GM12864 (cell line): ENCODE data around the gene ZMIZ1.

ENCODE experiments used
- DNase-seq: peaks from one replicate; pipeline ENCODE4 v3.0.0-alpha.2; 2011; ENCODE audit warnings: low read depth
- H3K4me3 ChIP-seq: 2 replicates; pipeline ENCODE4 v1.5.1; 2011; ENCODE audit warnings: mild to moderate bottlenecking, low read depth, low read length, control low read depth
- TF ChIP-seq, protein P1 (sequence below): IDR thresholded peaks from 2 replicates; pipeline ENCODE4 v1.5.1; 2011; ENCODE audit warnings: low read depth, mild to moderate bottlenecking, moderate library complexity, low read length, control low read depth, inconsistent platforms; ENCODE audit errors: missing control alignments

ZMIZ1 gene

DNA sequence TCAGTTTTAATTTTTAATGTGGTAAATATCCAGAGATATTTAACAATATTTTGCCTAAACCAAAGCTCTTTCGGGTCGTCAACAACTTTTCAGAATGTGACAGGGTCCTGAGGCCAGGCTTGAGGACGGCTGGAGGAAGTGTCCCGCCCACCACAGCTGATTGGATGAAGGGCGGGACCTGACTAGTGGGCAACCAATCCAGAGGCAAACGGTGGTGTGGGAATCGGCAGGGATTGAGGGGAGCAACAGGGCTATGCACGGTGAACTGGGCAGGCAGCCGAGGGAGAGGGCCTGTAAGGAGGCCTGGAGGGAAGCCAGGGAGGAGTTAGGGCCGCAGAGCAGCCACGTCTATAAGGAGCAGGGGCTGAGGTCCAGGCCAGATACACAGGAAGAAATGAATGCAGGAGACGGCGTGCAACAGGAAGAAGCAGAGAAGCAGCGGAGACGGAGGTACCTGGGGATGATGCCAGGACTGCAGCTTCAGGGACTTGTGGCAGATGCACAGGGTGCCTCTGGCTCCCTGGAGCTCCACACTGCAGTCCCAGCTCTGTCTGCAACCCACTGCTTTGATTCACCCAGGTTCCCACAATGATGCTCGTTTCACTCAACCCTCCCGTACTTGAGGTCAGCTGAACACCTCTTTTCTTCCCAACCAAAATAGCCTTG is 46.1 kb upstream of the ZMIZ1 start:
- peak; percentile 27 for DNase-seq
- peak overlapping the region; percentile 48 for H3K4me3 ChIP-seq
- TF ChIP-seq, protein P1, sequence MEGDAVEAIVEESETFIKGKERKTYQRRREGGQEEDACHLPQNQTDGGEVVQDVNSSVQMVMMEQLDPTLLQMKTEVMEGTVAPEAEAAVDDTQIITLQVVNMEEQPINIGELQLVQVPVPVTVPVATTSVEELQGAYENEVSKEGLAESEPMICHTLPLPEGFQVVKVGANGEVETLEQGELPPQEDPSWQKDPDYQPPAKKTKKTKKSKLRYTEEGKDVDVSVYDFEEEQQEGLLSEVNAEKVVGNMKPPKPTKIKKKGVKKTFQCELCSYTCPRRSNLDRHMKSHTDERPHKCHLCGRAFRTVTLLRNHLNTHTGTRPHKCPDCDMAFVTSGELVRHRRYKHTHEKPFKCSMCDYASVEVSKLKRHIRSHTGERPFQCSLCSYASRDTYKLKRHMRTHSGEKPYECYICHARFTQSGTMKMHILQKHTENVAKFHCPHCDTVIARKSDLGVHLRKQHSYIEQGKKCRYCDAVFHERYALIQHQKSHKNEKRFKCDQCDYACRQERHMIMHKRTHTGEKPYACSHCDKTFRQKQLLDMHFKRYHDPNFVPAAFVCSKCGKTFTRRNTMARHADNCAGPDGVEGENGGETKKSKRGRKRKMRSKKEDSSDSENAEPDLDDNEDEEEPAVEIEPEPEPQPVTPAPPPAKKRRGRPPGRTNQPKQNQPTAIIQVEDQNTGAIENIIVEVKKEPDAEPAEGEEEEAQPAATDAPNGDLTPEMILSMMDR = no peak

DNA sequence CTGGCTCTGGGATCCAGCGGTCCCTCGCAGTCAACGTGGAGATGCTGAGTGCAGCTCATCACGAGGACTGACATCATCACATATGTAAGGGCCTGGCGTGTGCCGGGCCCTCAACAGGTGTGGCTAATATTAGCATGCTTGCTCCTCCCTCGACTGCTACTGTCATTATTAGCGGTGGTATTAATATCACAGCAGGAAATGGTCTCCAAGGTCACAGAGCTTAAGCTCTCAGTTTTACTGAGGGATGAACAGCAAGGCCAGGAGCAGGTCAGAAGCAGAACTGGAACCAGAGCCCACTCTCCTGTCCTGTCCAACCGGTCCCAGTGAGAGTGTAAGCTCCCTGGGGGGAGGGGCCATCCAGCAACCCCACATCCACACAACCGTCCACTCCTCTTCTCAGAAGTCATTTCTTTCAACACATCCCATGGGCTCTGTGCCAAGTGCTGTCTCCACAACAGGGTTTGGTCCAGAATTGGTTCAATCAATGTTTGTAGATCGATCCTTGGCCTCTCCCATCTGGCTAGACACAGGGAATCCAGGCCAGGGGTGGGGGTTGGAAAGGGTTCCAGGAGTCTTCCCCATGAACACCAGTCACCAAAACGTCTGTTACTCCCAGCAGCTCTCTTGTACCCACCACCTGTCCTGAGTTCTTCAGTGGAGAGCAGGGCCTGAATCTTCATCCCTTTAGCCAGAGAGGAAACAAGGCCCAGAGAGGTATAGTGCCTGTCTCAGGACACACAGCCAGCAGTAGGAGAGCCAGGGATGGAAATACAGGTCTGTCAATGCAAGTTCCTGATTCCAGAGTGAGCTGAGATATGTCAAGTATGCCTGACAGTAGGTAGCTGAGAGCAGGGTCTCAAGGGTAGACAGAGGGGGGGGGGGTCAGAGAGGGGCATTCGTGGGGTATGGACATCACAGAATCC is 45.3 kb upstream of the ZMIZ1 start:
- TF ChIP-seq, protein P1 = no peak
- peak overlapping the region; percentile 48 for H3K4me3 ChIP-seq
- DNase-seq = peak; percentile 35

DNA sequence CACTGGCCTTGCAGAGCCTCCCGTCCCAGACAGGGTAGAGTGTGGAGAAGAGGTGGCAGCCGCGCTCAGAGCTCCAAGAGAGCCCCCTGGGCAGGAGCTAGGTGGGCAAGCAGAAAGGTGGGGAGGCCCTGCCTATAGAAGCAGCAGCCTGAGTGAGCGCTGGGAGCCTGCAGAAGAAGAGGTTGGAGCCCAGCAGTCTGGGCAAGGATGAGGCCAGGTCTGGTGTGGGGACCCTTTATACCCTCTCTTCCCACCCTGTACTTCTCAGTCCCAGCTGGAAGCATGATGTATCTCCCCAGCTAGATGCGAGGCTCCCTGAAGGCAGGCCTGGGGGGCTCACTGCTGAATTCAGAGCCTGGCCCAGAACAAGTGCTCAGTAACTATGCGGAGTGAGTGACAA is 44.5 kb upstream of the ZMIZ1 start:
- no peak for DNase-seq
- H3K4me3 ChIP-seq = no peak overlapping the region
- TF ChIP-seq, protein P1 = no peak

DNA sequence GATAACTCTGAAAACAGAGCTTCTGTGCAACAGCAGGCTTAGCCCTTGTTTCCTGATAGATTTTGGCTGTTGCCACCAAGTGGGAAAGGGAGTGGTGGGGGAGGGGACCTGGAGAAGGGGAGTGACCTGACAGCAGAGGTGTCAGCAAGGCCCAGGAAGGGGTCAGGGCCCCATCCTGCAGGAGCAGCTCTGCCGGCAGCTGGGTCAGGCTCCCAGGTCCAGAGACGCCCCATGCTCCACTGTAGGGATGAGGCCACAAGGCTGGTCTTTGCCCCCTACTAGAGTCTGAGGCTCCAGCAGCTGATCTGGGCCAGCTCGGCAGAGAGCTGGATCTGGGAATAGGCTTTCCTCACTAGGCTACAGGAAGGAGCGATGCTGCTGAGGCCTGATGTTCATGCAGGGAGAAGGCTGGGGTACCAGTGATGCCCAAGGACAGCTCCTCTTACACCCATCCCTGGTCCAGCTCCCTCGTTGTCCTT is 44.0 kb upstream of the ZMIZ1 start:
- no peak for DNase-seq
- TF ChIP-seq, protein P1 = no peak
- no peak overlapping the region for H3K4me3 ChIP-seq

DNA sequence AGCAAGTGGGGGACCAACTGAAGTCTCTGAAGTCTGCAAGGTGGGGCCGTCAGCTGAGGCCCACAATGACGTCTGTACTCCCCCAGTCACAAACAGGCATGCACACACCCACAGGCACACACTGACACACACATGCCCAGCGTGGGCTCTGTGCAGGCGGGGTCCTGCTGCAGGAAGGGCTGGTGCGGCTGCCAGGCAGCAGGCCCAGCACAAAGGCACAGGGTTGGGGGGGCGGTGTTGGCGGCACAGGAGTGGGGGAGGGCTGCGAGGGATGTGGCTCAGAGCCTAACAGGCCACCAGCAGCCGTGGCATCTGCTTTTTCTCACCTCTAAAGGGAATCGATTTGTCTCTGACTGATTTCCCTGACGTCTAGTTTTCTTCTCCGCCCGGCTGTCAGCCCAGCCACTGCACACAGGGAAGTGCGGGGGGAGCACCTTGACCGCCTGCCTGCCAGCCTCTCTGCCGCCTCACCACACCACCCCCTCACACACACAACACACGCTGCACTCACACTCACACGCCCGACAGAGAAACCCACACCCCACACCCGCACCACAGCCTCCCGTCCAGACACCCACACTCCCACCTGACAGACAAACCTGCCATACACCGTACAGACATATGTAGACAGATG is 43.5 kb upstream of the ZMIZ1 start:
- H3K4me3 ChIP-seq = no peak overlapping the region
- TF ChIP-seq, protein P1 = no peak
- no peak for DNase-seq

DNA sequence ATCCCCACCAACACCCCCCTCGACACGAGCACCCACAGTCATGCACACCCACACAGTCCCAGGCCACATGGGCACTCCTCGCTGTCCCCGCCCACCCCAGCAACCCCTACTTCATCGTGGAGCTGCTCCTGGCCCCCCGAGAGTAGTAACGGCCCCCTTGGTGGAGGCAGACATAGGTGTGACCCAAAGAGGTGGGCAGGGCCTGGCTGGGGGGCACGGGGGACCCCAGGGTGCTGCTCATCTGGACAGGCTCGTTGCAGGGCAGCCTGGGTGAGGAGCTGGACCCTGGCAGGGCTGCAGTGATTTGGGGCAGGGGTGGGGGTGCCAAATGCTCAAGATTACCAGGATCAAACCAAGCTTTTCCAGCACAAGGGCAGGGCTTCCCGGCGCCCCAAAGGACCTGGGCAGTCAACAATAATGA is 42.4 kb upstream of the ZMIZ1 start:
- no peak for DNase-seq
- TF ChIP-seq, protein P1 = no peak
- no peak overlapping the region for H3K4me3 ChIP-seq
